ENCODE data around the gene ALG6.

DNA sequence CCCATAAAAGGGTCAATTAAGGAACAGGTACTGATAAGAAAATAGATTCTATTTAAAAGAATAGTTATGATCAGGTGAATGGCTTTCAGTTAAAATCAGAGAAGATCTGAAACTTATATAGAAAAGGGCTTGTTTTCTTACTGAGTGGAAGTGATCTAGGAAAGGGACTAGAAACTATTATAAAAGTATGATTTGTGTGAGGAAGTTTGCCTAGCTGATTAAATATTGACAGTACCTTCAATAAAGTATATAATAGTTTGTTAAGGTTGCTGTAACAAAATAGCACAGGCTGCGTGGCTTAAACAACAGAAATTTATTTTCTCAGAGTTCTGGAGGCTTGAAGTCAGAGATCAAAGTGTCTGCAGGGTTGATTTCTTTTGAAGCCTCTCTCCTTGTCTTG lies 5.4 kb upstream of the ALG6 start:
- TF ChIP-seq BACH2 (CRISPR knock-in tag; IDR thresholded peaks at IDR 0.05; ENCODE audit: borderline replicate concordance) (no peak), TSHZ2 (CRISPR knock-in tag; IDR thresholded peaks at IDR 0.05) (no peak), TOX (CRISPR knock-in tag; IDR thresholded peaks at IDR 0.05; ENCODE audit: borderline replicate concordance) (no peak), PPARA (CRISPR knock-in tag; IDR thresholded peaks at IDR 0.05; ENCODE audit: borderline replicate concordance) (no peak), ZC3H10 (CRISPR knock-in tag; IDR thresholded peaks at IDR 0.05) (no peak), RARB (CRISPR knock-in tag; IDR thresholded peaks at IDR 0.05) (no peak), CREB5 (CRISPR knock-in tag; IDR thresholded peaks at IDR 0.05; ENCODE audit: low read depth) (no peak)
- TF ChIP-seq, protein P1, sequence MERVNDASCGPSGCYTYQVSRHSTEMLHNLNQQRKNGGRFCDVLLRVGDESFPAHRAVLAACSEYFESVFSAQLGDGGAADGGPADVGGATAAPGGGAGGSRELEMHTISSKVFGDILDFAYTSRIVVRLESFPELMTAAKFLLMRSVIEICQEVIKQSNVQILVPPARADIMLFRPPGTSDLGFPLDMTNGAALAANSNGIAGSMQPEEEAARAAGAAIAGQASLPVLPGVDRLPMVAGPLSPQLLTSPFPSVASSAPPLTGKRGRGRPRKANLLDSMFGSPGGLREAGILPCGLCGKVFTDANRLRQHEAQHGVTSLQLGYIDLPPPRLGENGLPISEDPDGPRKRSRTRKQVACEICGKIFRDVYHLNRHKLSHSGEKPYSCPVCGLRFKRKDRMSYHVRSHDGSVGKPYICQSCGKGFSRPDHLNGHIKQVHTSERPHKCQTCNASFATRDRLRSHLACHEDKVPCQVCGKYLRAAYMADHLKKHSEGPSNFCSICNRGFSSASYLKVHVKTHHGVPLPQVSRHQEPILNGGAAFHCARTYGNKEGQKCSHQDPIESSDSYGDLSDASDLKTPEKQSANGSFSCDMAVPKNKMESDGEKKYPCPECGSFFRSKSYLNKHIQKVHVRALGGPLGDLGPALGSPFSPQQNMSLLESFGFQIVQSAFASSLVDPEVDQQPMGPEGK (CRISPR knock-in tag; IDR thresholded peaks at IDR 0.05; ENCODE audit: borderline replicate concordance), result no peak

Measured in SK-N-SH treated with all-trans-retinoic acid at 6 μM for 48 hours (cell line).